Measurements from ENCODE around the gene RPA1.

GRCh38 chr17:1933875-1934715 lies 104.3 kb downstream of the RPA1 start:
- TF ChIP-seq CTCF (IDR thresholded peaks at IDR 0.05; ENCODE audit: low read depth, low read length) (no peak), POLR2A (IDR thresholded peaks at IDR 0.05; ENCODE audit: extremely low read depth, insufficient read length) (no peak)

Measured in NB4 (cell line).